RKO (cell line): ENCODE measurements around the gene DACH1.
"Not testable (repeated sequence)": the region's sequence is repeated elsewhere in the genome, so short reads cannot be mapped to it uniquely, and the experiment has no call there.

Experiments
- DNase-seq: peaks from one replicate; pipeline ENCODE4 v3.0.0-alpha.2; 2016; ENCODE audit warnings: low spot score

The DACH1 gene

GRCh38 chr13:71828564-71828963, 38.4 kb downstream of the DACH1 start:
- DNase-seq = no peak

- DNase-seq = no peak
Measured at GRCh38 chr13:71828117-71828516, 38.9 kb downstream of the DACH1 start.

- DNase-seq = no peak
Measured at GRCh38 chr13:71827241-71827640, 39.8 kb downstream of the DACH1 start.

DNA sequence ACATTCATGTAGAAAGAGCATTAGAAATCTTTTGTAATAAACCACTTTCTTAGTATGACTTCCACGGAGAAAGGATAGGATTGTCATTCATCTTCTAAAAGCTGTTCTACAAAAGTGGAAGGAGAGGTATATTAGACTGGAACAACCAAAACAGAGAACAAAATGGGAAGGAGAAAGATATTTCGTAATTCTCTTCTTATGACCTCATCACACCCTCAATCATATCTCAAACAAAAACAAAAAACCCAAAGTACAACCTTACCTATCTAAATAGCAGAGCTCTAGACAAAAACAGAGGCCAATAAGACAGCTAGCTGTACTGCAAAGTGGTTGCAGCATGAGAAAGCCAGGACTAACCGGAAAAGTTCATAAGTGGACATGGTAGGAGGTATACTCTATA, 46.3 kb downstream of the DACH1 start:
- DNase-seq = no peak

GRCh38 chr13:71817335-71817734, 49.7 kb downstream of the DACH1 start:
- DNase-seq = no peak

- DNase-seq = no peak
Measured at GRCh38 chr13:71814806-71815360, 52.1 kb downstream of the DACH1 start.

DNA sequence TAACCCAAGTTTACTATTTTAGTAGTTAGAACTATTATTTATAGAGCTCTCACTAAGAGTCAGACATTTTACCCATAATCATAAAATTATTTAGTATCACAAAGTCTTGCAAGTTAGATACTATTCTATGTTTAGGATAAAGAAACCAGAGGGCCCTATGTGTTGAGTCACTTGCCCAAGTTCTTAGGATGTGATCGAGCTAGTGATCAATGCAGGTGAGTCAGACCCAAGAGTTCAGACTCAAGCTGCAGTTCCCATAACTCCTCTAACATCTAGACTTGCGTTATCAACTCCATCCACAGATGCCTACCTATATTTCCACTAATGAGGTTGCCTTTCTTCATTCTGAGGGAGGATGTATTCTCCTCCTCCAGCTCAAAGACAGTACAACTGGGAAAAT, 53.8 kb downstream of the DACH1 start:
- DNase-seq = no peak

DNA sequence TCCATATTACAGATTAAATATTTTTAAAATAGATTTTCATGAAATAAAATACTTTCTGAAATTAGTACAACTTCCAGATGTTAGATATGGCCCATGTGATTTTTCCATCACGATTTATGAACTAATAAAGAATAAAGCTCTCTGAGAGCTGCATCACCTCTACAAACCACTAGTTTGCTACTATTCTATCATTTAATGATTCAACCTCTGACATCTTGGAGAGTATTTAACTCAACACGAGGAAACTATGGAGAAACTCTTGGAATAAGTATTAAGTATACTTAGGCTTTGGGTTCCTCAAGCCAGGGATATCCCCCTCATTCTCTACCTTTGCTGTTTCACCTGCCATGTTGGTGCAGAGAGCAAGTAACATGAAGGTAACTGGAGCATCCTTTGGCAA, 55.7 kb downstream of the DACH1 start:
- DNase-seq = no peak

DNA sequence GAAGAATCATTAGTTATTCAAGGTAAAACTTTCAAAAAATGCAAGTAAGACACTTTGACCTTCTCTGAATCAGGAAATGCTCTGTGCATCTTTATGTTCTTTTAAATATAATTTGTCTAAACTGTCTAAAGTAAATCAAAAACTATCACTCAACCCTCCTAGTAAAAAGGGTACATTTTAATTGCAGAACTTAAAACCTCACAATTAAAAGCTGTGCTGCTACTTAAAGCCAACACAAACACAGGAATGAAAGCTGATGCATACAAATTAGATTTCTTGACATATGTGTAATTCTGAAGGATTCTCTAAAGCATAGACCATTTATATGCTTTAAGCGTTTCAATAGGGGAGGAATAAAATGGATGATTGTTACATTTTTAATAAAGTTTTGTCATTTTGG, 58.3 kb downstream of the DACH1 start:
- DNase-seq = no peak

DNA sequence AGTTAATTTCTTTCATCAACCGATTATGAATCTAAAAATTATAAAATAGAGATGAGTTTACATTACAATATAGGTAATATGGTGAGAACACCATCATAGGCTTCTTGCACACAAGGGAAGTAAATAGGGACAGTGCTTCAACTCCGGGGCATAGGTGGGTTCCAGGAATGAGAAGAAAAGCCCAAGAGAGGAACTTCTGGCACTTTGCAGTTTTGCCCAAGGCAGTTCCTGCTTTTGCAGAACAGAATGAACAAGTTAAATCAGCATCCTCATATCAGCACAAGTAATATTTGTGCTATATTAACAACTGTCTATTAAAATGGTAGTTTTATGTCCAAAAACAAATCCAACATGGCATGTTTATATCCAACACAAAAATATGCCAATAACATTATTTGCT, 60.1 kb downstream of the DACH1 start:
- no peak for DNase-seq

DNA sequence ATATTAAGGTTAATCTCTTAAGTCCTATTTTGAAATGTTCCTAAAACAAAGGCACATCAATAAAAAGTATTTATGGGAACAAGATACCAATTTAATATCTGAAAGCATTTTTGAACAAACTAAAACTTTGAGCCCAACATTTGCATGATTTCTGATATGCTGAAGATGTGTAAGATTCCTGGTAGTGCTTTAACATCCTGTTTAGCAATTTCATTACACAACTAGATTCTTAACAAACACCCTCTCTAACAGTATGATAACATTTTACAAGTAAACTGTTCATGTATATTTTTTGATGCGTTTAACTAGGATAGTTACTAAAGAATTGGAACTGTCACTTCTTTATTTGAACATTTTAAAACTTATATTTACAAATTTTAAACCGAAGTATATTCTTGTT, 63.9 kb downstream of the DACH1 start:
- DNase-seq = no peak

DNA sequence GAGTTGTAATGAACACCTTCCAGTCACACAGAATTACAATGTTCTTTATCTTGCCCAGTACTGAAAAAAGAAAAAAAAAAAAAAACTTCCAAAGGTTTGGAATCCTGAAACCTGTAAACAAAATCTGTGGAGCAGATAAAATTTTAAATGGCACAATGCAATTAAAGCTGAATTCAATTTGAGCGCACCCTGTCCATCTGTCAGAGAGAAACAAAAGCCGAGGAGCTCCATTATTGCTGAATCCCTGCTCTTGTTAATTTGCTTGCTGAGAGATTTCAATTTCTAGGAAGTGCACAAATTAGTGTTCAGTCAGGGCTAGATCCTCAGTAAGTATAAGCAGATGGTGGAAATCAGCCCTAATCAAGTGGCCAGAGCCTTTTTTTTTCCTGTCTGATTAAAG, 65.2 kb downstream of the DACH1 start:
- no peak for DNase-seq

DNA sequence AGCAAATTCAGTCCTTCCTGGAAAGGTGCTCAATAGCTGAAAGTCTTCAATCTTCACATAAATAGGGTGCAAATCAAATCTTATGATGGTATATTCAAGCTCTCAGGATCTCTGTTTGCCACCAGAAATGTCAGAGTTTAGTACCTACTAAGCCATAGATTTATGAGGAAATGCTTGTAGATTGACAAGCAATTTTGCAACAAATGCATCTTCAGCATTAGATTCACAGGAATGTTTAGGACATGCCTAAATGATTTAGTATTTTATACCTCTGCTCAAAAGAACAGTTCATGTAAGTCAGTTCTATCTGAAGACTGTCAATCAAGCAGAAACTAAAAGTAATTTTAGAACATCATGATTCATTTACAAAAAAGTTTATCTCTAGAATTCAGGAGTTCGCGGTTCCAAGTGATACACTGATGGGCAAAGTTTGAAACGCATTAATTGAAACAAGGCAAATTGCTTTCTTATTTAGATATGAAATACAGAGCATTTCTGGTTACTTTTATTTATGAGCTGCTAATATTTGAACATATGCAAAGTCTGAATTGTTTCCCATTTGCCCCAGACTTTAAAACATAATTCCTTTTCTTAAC, 65.7 kb downstream of the DACH1 start:
- DNase-seq = no peak

- DNase-seq = no peak
Measured at GRCh38 chr13:71799324-71799723, 67.7 kb downstream of the DACH1 start.

- DNase-seq = no peak
Measured at GRCh38 chr13:71798707-71799106, 68.3 kb downstream of the DACH1 start.

- DNase-seq = no peak
Measured at GRCh38 chr13:71797517-71797916, 69.5 kb downstream of the DACH1 start.

- DNase-seq = no peak
Measured at GRCh38 chr13:71789693-71790329, 77.2 kb downstream of the DACH1 start.

DNA sequence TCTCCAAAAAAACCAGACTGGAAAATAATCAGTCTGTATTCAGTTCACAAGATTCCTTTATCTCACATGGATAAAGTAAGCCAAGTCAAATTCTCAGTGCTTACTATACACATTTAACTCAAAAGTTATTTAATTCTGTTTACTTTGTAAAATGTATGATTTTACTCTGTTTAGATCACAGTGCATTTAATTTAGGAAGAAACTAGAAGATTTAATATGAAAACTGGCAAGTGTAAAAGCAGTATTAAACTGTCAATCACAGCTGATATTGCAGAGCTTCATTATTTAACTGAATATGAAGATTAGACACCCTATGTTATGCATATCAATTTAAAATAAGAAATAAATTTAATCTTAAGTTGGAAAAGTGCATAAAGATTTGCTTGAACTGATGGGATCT, 78.0 kb downstream of the DACH1 start:
- DNase-seq = no peak

- DNase-seq = no peak
Measured at GRCh38 chr13:71787414-71787813, 79.6 kb downstream of the DACH1 start.

DNA sequence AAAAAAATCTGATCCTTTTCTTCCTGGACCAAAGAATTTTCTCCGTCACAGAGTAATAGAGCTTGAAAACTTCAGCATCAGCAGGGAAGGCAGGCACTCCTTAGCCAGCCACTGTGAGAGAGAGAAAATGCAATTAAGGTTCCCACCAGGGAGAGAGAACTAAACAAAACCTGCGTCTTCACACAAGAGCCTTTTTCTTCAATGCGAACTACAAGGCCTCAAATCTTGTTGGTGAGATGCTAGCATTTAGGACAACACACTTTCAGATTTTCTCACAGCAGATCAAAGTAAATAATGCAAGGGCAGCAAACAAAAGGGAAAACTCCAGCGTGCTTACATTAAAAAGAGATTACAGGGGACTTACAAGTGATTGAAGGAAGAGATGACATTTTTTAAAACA, 80.1 kb downstream of the DACH1 start:
- no peak for DNase-seq

- DNase-seq = no peak
Measured at GRCh38 chr13:71785361-71785760, 81.6 kb downstream of the DACH1 start.

GRCh38 chr13:71780546-71780945, 86.5 kb downstream of the DACH1 start:
- no peak for DNase-seq

GRCh38 chr13:71778998-71779397, 88.0 kb downstream of the DACH1 start:
- DNase-seq = not testable (repeated sequence)

DNA sequence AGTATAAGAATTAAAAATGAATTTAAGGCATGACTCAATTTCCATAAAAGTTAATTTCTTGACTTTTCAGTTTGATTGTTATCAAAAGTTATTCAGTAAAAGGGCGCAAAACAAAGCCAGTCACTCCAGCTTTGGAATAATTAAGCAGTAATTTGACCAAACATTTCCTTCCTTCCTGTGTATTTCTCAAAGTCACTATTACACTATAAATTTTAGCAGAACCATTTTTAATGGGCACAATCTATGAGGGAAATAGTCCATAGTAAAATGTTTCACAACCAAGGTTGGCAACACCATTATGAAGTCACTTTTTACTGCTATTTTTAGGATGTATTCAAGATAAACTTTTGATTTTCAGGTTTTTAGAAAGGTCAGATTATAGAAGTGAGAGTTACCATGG, 91.0 kb downstream of the DACH1 start:
- no peak for DNase-seq
